HG03097 (cell line): ENCODE measurements around the gene PIK3R1.
A peak's percentile ranks its signal among the peaks of the same experiment; 100 is the strongest.
"Not testable (repeated sequence)": the region's sequence is repeated elsewhere in the genome, so short reads cannot be mapped to it uniquely, and the experiment has no call there.

Experiments
- ATAC-seq: cut with Tn5 transposase; IDR thresholded peaks from one replicate; pipeline ENCODE4 v1.9.1; 2021; ENCODE audit not compliant: unreplicated experiment, low FRiP score

Gene PIK3R1

GRCh38 chr5:68192679-68193060, 22.9 kb upstream of the PIK3R1 start:
- no peak for ATAC-seq

GRCh38 chr5:68193481-68194036, 22.0 kb upstream of the PIK3R1 start:
- ATAC-seq, result no peak

GRCh38 chr5:68194386-68194785, 21.2 kb upstream of the PIK3R1 start:
- no peak for ATAC-seq

GRCh38 chr5:68195137-68195536, 20.4 kb upstream of the PIK3R1 start:
- no peak for ATAC-seq

GRCh38 chr5:68196876-68197275, 18.7 kb upstream of the PIK3R1 start:
- peak; percentile 90 for ATAC-seq

GRCh38 chr5:68200288-68200687, 15.3 kb upstream of the PIK3R1 start:
- no peak for ATAC-seq

- not testable (repeated sequence) for ATAC-seq
These were observed 4.9 kb upstream of the PIK3R1 start for GRCh38 chr5:68210654-68211053.

GRCh38 chr5:68214482-68215207, 911 bp upstream of the PIK3R1 start:
- no peak for ATAC-seq

GRCh38 chr5:68215898-68216244, 315 bp downstream of the PIK3R1 start:
- ATAC-seq, result peak; percentile 41

GRCh38 chr5:68216245-68217046, 890 bp downstream of the PIK3R1 start:
- peak; percentile 25 for ATAC-seq

- ATAC-seq, result no peak
These were observed 1.4 kb downstream of the PIK3R1 start for GRCh38 chr5:68217047-68217355.

GRCh38 chr5:68217528-68217927, 2.0 kb downstream of the PIK3R1 start:
- no peak for ATAC-seq

GRCh38 chr5:68219161-68219816, 3.7 kb downstream of the PIK3R1 start:
- ATAC-seq, result no peak

GRCh38 chr5:68220260-68220659, 4.7 kb downstream of the PIK3R1 start:
- ATAC-seq, result no peak

- no peak for ATAC-seq
These were observed 5.4 kb downstream of the PIK3R1 start for GRCh38 chr5:68220914-68221313.

GRCh38 chr5:68221488-68221887, 5.9 kb downstream of the PIK3R1 start:
- no peak for ATAC-seq

- no peak for ATAC-seq
These were observed 6.8 kb downstream of the PIK3R1 start for GRCh38 chr5:68222310-68222709.

- ATAC-seq, result no peak
These were observed 7.3 kb downstream of the PIK3R1 start for GRCh38 chr5:68222824-68223354.

GRCh38 chr5:68223904-68224303, 8.3 kb downstream of the PIK3R1 start:
- no peak for ATAC-seq

- no peak for ATAC-seq
These were observed 9.1 kb downstream of the PIK3R1 start for GRCh38 chr5:68224509-68225187.
